ENCODE results near the gene NPTX1.

The NPTX1 gene

DNA sequence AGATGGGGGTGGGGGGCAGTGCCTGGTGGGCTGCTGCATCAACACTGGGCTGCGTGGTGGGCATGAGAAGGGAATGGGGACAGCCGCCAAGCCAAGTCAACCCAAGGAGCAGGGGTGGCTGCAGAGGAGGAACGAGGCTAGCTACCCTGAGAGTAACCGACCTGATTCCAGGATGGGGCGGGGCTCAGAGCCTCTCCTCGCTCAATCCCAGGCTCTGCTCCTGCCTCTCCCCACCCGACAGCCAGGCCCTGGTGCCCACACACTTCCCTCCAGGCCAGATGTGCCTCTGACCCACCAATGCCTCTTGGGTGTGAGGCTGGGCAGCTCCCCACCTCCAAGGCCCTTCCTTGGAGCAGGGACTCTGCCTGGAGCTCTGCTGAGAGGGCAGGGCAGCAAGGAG, 2.7 kb downstream of the NPTX1 start:
- Histone ChIP-seq H3K27ac (no peak overlapping the region), H3K9me3 (no peaks in the 10 kb centered on the region), H3K4me1 (peaks cover 4 to 50% (median 45%) of the 10 kb centered on the region in 4 donors), H3K27me3 (peaks cover 15 to 97% of the 10 kb centered on the region in 2 donors), H3K36me3 (no peaks in the 10 kb centered on the region), H3K4me3 (no peak overlapping the region)
- TF ChIP-seq, protein P1, sequence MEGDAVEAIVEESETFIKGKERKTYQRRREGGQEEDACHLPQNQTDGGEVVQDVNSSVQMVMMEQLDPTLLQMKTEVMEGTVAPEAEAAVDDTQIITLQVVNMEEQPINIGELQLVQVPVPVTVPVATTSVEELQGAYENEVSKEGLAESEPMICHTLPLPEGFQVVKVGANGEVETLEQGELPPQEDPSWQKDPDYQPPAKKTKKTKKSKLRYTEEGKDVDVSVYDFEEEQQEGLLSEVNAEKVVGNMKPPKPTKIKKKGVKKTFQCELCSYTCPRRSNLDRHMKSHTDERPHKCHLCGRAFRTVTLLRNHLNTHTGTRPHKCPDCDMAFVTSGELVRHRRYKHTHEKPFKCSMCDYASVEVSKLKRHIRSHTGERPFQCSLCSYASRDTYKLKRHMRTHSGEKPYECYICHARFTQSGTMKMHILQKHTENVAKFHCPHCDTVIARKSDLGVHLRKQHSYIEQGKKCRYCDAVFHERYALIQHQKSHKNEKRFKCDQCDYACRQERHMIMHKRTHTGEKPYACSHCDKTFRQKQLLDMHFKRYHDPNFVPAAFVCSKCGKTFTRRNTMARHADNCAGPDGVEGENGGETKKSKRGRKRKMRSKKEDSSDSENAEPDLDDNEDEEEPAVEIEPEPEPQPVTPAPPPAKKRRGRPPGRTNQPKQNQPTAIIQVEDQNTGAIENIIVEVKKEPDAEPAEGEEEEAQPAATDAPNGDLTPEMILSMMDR (IDR thresholded peaks at IDR 0.05) = no peak
- no peak for DNase-seq
- intact Hi-C loops (cut with DNase I; ENCODE audit: low total_unique reads) = no loop called here

DNA sequence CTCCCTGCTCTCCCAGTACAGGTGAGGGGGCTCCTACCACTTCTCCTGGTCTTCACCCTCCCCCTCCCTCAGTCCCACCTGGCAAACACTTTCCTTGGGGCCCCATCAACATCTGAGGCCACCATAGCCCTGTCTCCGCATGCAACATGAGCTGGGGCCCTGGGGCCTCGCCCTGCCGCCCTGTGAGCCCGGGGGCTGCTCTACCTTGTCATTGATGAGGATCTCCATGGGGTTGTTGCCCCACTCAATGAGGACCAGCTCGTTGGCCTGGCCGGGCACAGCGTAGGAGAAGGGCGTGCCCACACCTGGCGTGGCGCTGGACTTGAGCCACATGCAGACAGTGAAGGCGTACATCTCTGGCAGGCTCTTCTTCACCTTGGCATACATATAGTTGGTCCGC, 3.4 kb downstream of the NPTX1 start:
- no peak overlapping the region for H3K4me3 ChIP-seq
- no peak overlapping the region for H3K27ac ChIP-seq
- intact Hi-C loops (cut with DNase I; ENCODE audit: low total_unique reads) = no loop called here
- H3K36me3 ChIP-seq = no peaks in the 10 kb centered on the region
- peaks cover 10 to 97% of the 10 kb centered on the region in 2 donors for H3K27me3 ChIP-seq
- no peak for DNase-seq
- peaks cover 0 to 43% (median 38%) of the 10 kb centered on the region in 4 donors for H3K4me1 ChIP-seq
- no peaks in the 10 kb centered on the region for H3K9me3 ChIP-seq
- TF ChIP-seq, protein P1 (IDR thresholded peaks at IDR 0.05) = no peak

DNA sequence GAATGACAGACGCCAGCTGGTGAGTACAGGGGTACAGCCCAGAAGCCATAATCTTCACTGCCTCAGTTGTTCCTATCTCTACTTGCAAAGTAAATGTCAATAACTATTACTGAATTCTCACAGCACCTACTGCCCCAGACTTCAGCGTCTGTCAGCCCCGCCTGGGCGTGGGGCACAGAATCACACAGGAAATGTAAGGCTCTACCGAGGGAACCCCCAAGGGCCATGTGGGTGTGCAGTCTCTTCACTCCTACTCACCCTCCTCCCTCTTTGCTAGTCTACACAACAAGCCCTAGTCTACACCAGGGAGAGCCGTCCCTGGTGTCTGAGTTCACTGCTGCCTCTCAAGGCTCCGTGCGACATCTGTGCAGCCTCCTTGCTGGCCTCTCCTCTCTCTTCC, 4.5 kb downstream of the NPTX1 start:
- intact Hi-C loops (cut with DNase I; ENCODE audit: low total_unique reads) = no loop called here
- Histone ChIP-seq H3K27ac (no peak overlapping the region), H3K9me3 (no peaks in the 10 kb centered on the region), H3K36me3 (no peaks in the 10 kb centered on the region), H3K4me1 (peaks cover 0 to 33% (median 28%) of the 10 kb centered on the region in 4 donors), H3K27me3 (peaks cover 0 to 93% of the 10 kb centered on the region in 2 donors), H3K4me3 (no peak overlapping the region)
- DNase-seq = no peak
- TF ChIP-seq, protein P1 (IDR thresholded peaks at IDR 0.05) = no peak

DNA sequence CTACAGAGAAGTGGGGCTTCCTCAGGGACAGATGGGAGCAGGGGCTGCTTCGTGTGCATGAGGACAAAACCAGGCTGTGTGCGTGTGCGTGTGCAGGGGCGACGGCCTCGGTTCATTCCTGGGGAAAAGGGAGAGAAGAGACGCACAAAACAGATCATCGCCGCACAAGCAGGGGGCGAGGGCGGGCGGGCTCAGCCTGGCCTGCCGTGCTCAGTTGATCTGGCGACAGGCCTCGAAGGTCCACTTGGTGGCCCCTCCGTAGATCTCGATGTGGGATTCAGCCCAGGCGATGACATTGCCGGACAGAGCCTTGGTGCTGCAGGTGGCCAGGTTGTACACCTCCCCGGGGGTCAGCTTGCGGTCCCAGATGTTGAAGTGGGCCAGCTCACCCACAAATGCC, 5.8 kb downstream of the NPTX1 start:
- DNase-seq = no peak
- Histone ChIP-seq H3K27ac (no peak overlapping the region), H3K4me3 (no peak overlapping the region), H3K4me1 (peaks cover 0 to 19% (median 15%) of the 10 kb centered on the region in 4 donors), H3K36me3 (no peaks in the 10 kb centered on the region), H3K27me3 (peaks cover 0 to 93% of the 10 kb centered on the region in 2 donors), H3K9me3 (no peaks in the 10 kb centered on the region)
- TF ChIP-seq, protein P1 (IDR thresholded peaks at IDR 0.05) = no peak
- intact Hi-C loops (cut with DNase I; ENCODE audit: low total_unique reads) = no loop called here

DNA sequence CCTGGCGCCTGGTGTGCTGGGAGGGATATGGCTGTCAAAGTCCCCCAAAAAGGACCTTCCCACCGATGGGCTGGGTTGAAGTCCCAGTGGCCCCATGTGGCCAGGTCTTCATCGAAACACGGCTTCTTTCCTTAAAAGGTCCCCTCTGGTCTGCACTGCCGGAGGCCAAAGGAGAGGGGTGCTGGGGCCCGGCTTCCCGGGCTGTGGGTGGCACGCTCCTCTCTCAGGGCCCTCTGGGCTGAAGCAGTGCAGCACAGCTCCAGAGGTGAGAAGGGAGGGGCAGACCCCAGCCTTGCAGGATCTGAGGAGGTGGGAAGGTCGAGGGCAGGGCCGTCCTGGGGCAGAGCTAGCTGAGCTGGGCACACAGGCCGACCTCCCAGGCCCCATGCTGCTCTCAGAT, 6.7 kb downstream of the NPTX1 start:
- intact Hi-C loops (cut with DNase I; ENCODE audit: low total_unique reads) = no loop called here
- H3K27ac ChIP-seq = no peak overlapping the region
- peaks cover 0 to 10% (median 9%) of the 10 kb centered on the region in 4 donors for H3K4me1 ChIP-seq
- H3K36me3 ChIP-seq = no peaks in the 10 kb centered on the region
- DNase-seq = no peak
- no peaks in the 10 kb centered on the region for H3K9me3 ChIP-seq
- peaks cover 0 to 94% of the 10 kb centered on the region in 2 donors for H3K27me3 ChIP-seq
- TF ChIP-seq, protein P1 (IDR thresholded peaks at IDR 0.05) = no peak
- H3K4me3 ChIP-seq = no peak overlapping the region

All from tibial artery (tissue), 4 donors.